Gastroesophageal sphincter (tissue), 3 donors: ENCODE results near the gene C2CD2L.

Experiments used
- CTCF ChIP-seq, 4 experiments: fragments of 200-600 bp in 2 of 4; fragments of 450-650 bp in 2 of 4; sonication (generic) in 1 of 4; IDR thresholded peaks; one replicate each; pipeline ENCODE4 v1.5.1; 2017 to 2019; ENCODE audit warnings: antibody characterized with exemption in 4 of 4, mild to moderate bottlenecking in 2 of 4, moderate library complexity in 2 of 4
- EP300 ChIP-seq: sonication (generic); formaldehyde crosslinking; IDR thresholded peaks from one replicate; pipeline ENCODE4 v1.6.1; 2017; ENCODE audit warnings: antibody characterized with exemption, mild to moderate bottlenecking

- TF ChIP-seq EP300, result no peak
- TF ChIP-seq CTCF (IDR thresholded peaks at IDR 0.05), result peak in 1 of 4 experiments; percentile 23
These were observed 27.3 kb downstream of the C2CD2L start for GRCh38 chr11:119134389-119134978.
